PFSK-1 (cell line): ENCODE results near the gene CLCN1.

ENCODE experiments used
- FOXP2 ChIP-seq: optimal IDR thresholded peaks from 2 replicates; pipeline ENCODE3; 2011; ENCODE audit warnings: borderline replicate concordance, control low read depth, inconsistent platforms; ENCODE audit not compliant: insufficient read depth; ENCODE audit errors: extremely low read length, extremely low read depth
- POLR2AphosphoS5 ChIP-seq: IDR thresholded peaks from 2 replicates; pipeline ENCODE4 v1.6.1; 2012; ENCODE audit warnings: low read depth, mild to moderate bottlenecking, control low read depth, low read length, moderate library complexity
- SIN3A ChIP-seq: IDR thresholded peaks from 2 replicates; pipeline ENCODE4 v1.6.1; 2012; ENCODE audit warnings: mild to moderate bottlenecking, low read length, moderate library complexity, borderline replicate concordance; ENCODE audit not compliant: insufficient read depth
- TAF1 ChIP-seq: IDR thresholded peaks from 2 replicates; pipeline ENCODE4 v1.6.1; 2012; ENCODE audit warnings: low read length, control low read depth, borderline replicate concordance; ENCODE audit not compliant: insufficient read depth
- TF ChIP-seq, protein P1 (sequence below), 2 experiments: IDR thresholded peaks; 2 replicates each; pipeline versions ENCODE4 v1.6.1 to v1.8.0; 2011 to 2012; ENCODE audit warnings: low read depth in 2 of 2, low read length in 2 of 2, control low read depth in 1 of 2, inconsistent platforms in 1 of 2, mild to moderate bottlenecking in 1 of 2, moderate library complexity in 1 of 2; ENCODE audit not compliant: insufficient read depth in 1 of 2

DNA sequence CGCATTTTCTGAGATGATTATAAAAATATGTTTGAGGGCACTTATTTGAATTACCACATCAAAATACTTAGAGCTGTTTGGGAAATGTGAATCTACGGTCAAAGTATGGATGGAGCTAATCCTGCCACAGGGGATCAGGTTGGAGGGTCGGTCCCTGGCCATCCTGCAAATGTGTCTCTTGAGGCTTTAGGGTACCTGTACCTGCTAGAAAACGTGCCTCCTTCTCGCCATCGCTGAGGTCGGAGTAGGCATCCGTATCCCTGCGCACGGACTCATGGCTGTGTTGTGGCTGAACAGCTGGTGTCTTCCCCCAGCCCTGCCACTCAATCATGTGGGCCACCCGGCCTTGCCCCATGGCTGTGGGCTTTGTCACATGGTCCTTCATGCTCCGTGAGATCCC lies 42.7 kb downstream of the CLCN1 start:
- TF ChIP-seq POLR2AphosphoS5 (no peak), SIN3A (no peak), TAF1 (no peak), FOXP2 (no peak)
- TF ChIP-seq, protein P1, sequence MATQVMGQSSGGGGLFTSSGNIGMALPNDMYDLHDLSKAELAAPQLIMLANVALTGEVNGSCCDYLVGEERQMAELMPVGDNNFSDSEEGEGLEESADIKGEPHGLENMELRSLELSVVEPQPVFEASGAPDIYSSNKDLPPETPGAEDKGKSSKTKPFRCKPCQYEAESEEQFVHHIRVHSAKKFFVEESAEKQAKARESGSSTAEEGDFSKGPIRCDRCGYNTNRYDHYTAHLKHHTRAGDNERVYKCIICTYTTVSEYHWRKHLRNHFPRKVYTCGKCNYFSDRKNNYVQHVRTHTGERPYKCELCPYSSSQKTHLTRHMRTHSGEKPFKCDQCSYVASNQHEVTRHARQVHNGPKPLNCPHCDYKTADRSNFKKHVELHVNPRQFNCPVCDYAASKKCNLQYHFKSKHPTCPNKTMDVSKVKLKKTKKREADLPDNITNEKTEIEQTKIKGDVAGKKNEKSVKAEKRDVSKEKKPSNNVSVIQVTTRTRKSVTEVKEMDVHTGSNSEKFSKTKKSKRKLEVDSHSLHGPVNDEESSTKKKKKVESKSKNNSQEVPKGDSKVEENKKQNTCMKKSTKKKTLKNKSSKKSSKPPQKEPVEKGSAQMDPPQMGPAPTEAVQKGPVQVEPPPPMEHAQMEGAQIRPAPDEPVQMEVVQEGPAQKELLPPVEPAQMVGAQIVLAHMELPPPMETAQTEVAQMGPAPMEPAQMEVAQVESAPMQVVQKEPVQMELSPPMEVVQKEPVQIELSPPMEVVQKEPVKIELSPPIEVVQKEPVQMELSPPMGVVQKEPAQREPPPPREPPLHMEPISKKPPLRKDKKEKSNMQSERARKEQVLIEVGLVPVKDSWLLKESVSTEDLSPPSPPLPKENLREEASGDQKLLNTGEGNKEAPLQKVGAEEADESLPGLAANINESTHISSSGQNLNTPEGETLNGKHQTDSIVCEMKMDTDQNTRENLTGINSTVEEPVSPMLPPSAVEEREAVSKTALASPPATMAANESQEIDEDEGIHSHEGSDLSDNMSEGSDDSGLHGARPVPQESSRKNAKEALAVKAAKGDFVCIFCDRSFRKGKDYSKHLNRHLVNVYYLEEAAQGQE (IDR thresholded peaks at IDR 0.05; ENCODE audit: insufficient read depth in 1 of 2, low read depth in 2 of 2, low read length in 2 of 2): no peak
